Ramos (cell line): Measurements from ENCODE around the gene OR10P1.
"Not testable (repeated sequence)": the region's sequence is repeated elsewhere in the genome, so short reads cannot be mapped to it uniquely, and the experiment has no call there.

ENCODE experiments used
- in situ Hi-C: fragments of 300-500 bp; cut with MboI; formaldehyde crosslinking; loops from one replicate; pipeline ENCODE4 v1.14.3; 2022; ENCODE audit warnings: low sequenced_read_pairs; ENCODE audit not compliant: unreplicated experiment

OR10P1 gene, protein sequence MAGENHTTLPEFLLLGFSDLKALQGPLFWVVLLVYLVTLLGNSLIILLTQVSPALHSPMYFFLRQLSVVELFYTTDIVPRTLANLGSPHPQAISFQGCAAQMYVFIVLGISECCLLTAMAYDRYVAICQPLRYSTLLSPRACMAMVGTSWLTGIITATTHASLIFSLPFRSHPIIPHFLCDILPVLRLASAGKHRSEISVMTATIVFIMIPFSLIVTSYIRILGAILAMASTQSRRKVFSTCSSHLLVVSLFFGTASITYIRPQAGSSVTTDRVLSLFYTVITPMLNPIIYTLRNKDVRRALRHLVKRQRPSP

GRCh38 chr12:55636853-55637252 is at the start of gene OR10P1:
Gene OR10P1 (plus strand): TSS chr12:55636892. CDS start chr12:55636892, 0 bp downstream.
- in situ Hi-C loops = no loop called here

GRCh38 chr12:55590152-55590551 is 46.5 kb upstream of the OR10P1 start:
- in situ Hi-C loops = not testable (repeated sequence)

DNA sequence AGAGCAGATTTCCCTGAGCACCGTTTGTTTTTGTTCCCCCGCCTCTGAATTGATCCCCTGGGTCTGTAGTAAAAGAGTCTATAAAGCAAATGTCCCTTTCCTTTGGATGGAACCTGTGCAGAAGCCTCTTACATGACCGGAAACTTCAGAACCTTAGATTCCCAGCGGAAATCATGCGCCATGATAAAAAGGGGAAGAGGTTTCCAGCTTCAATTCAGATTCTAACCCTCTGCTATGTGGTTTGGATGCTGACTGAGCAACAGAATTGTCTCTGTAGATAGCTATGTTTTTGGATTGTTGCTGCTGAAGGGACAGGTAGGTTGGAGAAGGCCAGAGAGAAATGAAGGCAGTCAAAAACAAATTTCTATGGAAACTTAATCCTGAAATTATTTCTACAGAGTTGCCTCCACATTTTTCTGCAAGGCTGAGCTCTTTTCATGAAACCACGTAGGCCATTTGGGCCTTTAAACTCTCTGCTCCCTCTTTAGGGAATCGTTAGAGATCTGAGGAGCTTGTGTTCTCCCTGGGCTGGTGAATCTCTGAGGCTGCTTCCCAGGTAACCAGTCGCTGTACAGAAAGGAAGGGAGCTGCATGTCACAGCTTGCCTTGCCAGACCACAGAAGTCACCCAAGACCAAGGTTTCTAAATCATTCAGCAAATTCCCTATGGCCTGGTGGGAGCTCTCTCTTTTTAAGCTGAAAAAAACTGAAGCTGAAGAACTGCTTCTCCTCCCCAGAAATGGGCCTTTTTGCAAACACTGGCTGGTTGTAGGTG is 28.7 kb upstream of the OR10P1 start:
- in situ Hi-C loops = no loop called here

- in situ Hi-C loops = no loop called here
Observed at GRCh38 chr12:55610598-55610997, 26.1 kb upstream of the OR10P1 start.

DNA sequence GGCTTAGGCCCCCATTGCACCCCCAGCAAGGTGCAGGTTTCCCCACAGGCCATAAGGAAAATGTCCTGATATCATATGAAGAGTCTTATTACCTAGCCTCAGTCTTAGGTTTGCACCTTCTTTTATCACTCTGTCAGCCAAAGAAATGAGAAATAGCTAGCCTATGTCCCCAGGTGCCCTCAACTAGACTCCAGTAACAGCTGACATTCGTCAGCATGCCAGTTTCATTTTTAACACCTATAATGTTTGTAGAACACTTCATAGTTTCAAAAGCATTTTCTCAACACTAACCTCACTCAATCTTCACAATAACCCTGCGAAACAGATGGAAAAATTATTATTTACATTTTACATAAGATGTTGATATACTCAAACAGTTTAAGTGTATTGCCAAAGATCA is 24.0 kb upstream of the OR10P1 start:
- in situ Hi-C loops = no loop called here

DNA sequence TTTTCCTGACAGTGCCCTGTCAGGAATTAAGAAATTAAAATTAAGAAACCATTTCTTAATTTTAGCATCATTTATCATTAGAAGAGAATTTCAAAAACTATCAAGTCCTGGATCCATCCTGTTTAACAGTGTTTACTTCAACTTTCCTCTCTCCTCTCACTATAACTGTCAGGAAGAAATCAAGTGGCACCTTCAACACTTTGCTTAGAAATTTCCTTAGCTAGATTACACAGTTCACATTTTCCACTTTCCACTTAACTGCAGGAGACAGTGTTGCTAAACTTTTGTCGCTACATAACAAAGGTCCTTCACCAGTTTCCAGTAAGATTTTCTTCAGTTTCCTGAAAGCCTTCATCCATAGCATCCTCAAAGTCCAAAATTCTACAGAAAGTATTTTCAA is 21.9 kb upstream of the OR10P1 start:
- in situ Hi-C loops = no loop called here

- in situ Hi-C loops = loop anchor here (10.0 kb wide), 1 partner anchor 425 kb away; no protein-coding TSS in a partner anchor
Observed at GRCh38 chr12:55619354-55620138, 17.1 kb upstream of the OR10P1 start.

DNA sequence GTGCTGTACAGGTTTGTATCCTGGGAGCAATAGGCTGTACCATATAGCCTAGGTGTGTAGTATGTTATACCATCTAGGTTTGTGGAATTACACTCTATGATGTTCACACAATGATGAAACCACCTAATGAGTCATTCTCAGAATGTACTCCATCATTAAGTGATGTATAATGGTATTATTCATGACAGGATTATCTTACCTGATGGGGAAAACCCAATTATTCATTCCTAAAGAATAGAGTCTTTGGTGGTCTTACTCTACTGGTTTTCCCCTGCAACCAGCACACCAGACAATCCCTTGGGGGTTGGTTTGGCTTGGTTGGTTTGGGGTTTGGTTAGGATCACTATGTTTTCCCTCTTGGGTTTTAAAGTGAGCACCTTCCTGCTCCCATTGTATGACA is 12.6 kb upstream of the OR10P1 start:
- in situ Hi-C loops = loop anchor here (10.0 kb wide), 1 partner anchor 429 kb away; no protein-coding TSS in a partner anchor

- in situ Hi-C loops = loop anchor here (10.0 kb wide), 1 partner anchor 431 kb away; no protein-coding TSS in a partner anchor
Observed at GRCh38 chr12:55626154-55626553, 10.5 kb upstream of the OR10P1 start.

GRCh38 chr12:55629058-55629841 is 7.4 kb upstream of the OR10P1 start:
- in situ Hi-C loops = loop anchor here (10.0 kb wide), 1 partner anchor 434 kb away; no protein-coding TSS in a partner anchor

- in situ Hi-C loops = no loop called here
Observed at GRCh38 chr12:55631056-55631455, 5.6 kb upstream of the OR10P1 start.

DNA sequence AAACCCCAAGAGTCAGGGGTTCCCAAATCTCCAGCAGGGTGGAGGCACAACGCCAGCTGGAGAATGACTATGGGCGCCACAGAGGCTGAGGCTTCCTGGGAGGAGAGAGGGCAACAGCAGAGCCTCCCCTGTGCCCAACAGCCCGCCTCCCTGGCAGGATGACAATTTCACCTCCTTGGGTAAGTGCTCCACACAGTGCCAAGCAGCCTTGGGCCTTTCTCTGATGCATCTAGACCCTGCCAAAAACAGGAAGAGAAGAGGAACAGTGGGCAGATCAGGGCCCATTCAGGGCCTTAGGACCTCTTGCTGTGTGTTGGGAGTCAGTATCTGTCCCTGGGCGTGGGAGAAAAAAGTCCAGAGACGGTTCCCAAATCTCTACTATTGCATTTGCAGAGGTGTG is 5.0 kb upstream of the OR10P1 start:
- in situ Hi-C loops = no loop called here

GRCh38 chr12:55633151-55633550 is 3.5 kb upstream of the OR10P1 start:
- in situ Hi-C loops = no loop called here

GRCh38 chr12:55636116-55636655 is 506 bp upstream of the OR10P1 start:
- in situ Hi-C loops = no loop called here

DNA sequence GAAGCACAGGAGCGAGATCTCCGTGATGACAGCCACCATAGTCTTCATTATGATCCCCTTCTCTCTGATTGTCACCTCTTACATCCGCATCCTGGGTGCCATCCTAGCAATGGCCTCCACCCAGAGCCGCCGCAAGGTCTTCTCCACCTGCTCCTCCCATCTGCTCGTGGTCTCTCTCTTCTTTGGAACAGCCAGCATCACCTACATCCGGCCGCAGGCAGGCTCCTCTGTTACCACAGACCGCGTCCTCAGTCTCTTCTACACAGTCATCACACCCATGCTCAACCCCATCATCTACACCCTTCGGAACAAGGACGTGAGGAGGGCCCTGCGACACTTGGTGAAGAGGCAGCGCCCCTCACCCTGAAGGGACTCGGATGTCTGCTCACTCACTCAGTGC is 775 bp downstream of the OR10P1 start:
- in situ Hi-C loops = no loop called here

GRCh38 chr12:55641595-55641994 is 4.9 kb downstream of the OR10P1 start:
- in situ Hi-C loops = no loop called here

DNA sequence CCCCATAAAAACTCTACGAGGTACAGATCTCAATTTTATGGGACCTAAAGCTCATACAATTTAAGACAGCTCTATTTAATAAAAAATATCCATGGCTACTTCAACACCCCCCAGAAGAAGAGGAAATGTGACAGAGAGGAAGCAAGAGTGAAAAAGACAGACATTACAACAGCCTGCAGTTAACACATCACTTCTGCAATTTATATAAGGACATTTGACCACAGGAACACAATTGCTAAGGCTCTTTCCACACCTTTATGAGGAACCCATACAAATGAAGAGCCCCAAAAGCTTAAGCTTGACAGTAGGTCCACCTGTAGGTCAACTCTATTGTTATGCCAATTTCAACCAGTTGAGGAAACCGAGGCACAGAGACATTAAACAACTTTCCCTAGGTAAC is 5.6 kb downstream of the OR10P1 start:
- in situ Hi-C loops = no loop called here

GRCh38 chr12:55642669-55643068 is 6.0 kb downstream of the OR10P1 start:
- in situ Hi-C loops = no loop called here

- in situ Hi-C loops = no loop called here
Observed at GRCh38 chr12:55644591-55644990, 7.9 kb downstream of the OR10P1 start.

- in situ Hi-C loops = no loop called here
Observed at GRCh38 chr12:55647027-55647426, 10.3 kb downstream of the OR10P1 start.
